Muscle layer of colon (tissue), 2 donors: ENCODE data around the gene CDH2.

ENCODE experiments used
- H3K27ac ChIP-seq: one replicate; pipeline ENCODE4 v1.7.0; 2013; ENCODE audit warnings: low read depth, mild to moderate bottlenecking, low read length, moderate library complexity
- H3K27me3 ChIP-seq, 2 donors: one replicate each; pipeline ENCODE4 v1.7.0; 2013; ENCODE audit warnings: low read length in 2 of 2, mild to moderate bottlenecking in 2 of 2; ENCODE audit not compliant: insufficient read depth in 2 of 2, control insufficient read depth in 1 of 2
- H3K36me3 ChIP-seq: one replicate; pipeline ENCODE4 v1.7.0; 2013; ENCODE audit warnings: mild to moderate bottlenecking, low read length; ENCODE audit not compliant: insufficient read depth
- H3K4me1 ChIP-seq: one replicate; pipeline ENCODE4 v1.7.0; 2013; ENCODE audit warnings: mild to moderate bottlenecking, low read length; ENCODE audit not compliant: insufficient read depth
- H3K4me3 ChIP-seq, 2 donors: one replicate each; pipeline ENCODE4 v1.7.0; 2013; ENCODE audit warnings: low read length in 2 of 2, low read depth in 1 of 2, mild to moderate bottlenecking in 1 of 2, moderate library complexity in 1 of 2
- H3K9ac ChIP-seq: one replicate; pipeline ENCODE4 v1.7.0; 2013; ENCODE audit warnings: low read length
- H3K9me3 ChIP-seq: one replicate; pipeline ENCODE4 v1.7.0; 2013; ENCODE audit warnings: mild to moderate bottlenecking, low read length
- donor health status: abdominal sarcoma.
- donor health status: Adenocarcinoma of cecum.

CDH2 gene

GRCh38 chr18:28059861-28060260, 117.1 kb downstream of the CDH2 start:
- H3K9me3 ChIP-seq, result no peaks in the 10 kb centered on the region
- H3K27ac ChIP-seq, result no peak overlapping the region
- H3K9ac ChIP-seq, result no peak overlapping the region
- H3K27me3 ChIP-seq, result no peaks in the 10 kb centered on the region
- H3K4me1 ChIP-seq, result no peaks in the 10 kb centered on the region
- H3K36me3 ChIP-seq, result no peaks in the 10 kb centered on the region
- H3K4me3 ChIP-seq, result no peak overlapping the region

GRCh38 chr18:28050545-28050944, 126.4 kb downstream of the CDH2 start:
- H3K4me3 ChIP-seq, result no peak overlapping the region
- no peak overlapping the region for H3K9ac ChIP-seq
- no peak overlapping the region for H3K27ac ChIP-seq
- H3K9me3 ChIP-seq, result no peaks in the 10 kb centered on the region
- H3K27me3 ChIP-seq, result no peaks in the 10 kb centered on the region
- H3K36me3 ChIP-seq, result no peaks in the 10 kb centered on the region
- H3K4me1 ChIP-seq, result no peaks in the 10 kb centered on the region

GRCh38 chr18:28048612-28049011, 128.3 kb downstream of the CDH2 start:
- Histone ChIP-seq H3K27ac (no peak overlapping the region), H3K4me1 (no peaks in the 10 kb centered on the region), H3K9ac (no peak overlapping the region), H3K4me3 (no peak overlapping the region), H3K36me3 (no peaks in the 10 kb centered on the region), H3K27me3 (no peaks in the 10 kb centered on the region), H3K9me3 (no peaks in the 10 kb centered on the region)

DNA sequence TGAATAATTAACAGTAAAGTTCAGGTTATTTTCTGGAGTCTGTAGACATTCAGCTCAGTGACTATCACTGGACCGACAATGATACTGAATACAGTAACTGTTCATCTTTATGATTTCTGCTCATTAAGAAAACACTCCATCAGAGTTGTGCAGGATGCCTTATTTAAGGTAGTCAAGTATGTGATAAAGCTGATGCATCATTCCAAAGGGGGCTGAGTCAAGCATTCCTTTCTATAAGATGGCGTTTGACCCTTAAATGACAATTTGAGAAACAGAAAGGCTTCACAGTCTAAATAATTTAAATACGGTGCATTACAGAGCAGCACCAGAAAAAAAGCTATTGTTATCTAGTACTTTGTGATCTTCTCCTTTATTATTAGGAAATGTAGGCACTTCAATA, 131.1 kb downstream of the CDH2 start:
- Histone ChIP-seq H3K27me3 (no peaks in the 10 kb centered on the region), H3K36me3 (no peaks in the 10 kb centered on the region), H3K9me3 (no peaks in the 10 kb centered on the region), H3K4me3 (no peak overlapping the region), H3K4me1 (no peaks in the 10 kb centered on the region), H3K9ac (no peak overlapping the region), H3K27ac (no peak overlapping the region)

- no peaks in the 10 kb centered on the region for H3K27me3 ChIP-seq
- H3K9ac ChIP-seq, result no peak overlapping the region
- H3K4me1 ChIP-seq, result no peaks in the 10 kb centered on the region
- no peaks in the 10 kb centered on the region for H3K9me3 ChIP-seq
- H3K4me3 ChIP-seq, result no peak overlapping the region
- no peak overlapping the region for H3K27ac ChIP-seq
- no peaks in the 10 kb centered on the region for H3K36me3 ChIP-seq
Measured at GRCh38 chr18:28045176-28045810, 131.6 kb downstream of the CDH2 start.

GRCh38 chr18:28044036-28044435, 132.9 kb downstream of the CDH2 start:
- Histone ChIP-seq H3K4me1 (no peaks in the 10 kb centered on the region), H3K4me3 (no peak overlapping the region), H3K27me3 (no peaks in the 10 kb centered on the region), H3K9ac (no peak overlapping the region), H3K36me3 (no peaks in the 10 kb centered on the region), H3K27ac (no peak overlapping the region), H3K9me3 (no peaks in the 10 kb centered on the region)

DNA sequence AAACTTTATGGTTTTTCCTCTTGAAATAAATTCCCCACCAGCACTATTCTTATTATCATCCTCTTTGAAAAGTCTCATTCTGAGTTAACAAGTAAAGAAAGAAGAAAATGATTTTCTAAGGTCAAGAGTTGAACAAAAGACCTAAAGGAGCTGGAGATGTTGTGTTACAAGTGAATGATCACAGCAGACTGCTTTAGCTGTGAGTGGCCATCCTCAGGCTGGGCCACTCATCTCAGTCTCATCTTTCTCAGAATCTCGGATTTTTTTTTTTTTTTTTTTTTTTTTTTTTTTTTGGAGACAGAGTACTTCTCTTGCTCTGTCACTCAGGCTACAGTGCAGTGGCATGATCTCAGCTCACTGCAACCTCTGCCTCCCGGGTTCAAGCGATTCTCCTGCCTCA, 133.3 kb downstream of the CDH2 start:
- H3K9me3 ChIP-seq, result no peaks in the 10 kb centered on the region
- no peak overlapping the region for H3K9ac ChIP-seq
- H3K27ac ChIP-seq, result no peak overlapping the region
- H3K4me1 ChIP-seq, result no peaks in the 10 kb centered on the region
- H3K27me3 ChIP-seq, result no peaks in the 10 kb centered on the region
- no peaks in the 10 kb centered on the region for H3K36me3 ChIP-seq
- H3K4me3 ChIP-seq, result no peak overlapping the region

GRCh38 chr18:28041366-28041765, 135.6 kb downstream of the CDH2 start:
- Histone ChIP-seq H3K27ac (no peak overlapping the region), H3K9ac (no peak overlapping the region), H3K9me3 (no peaks in the 10 kb centered on the region), H3K27me3 (no peaks in the 10 kb centered on the region), H3K36me3 (no peaks in the 10 kb centered on the region), H3K4me3 (no peak overlapping the region), H3K4me1 (no peaks in the 10 kb centered on the region)

GRCh38 chr18:28040716-28041115, 136.2 kb downstream of the CDH2 start:
- Histone ChIP-seq H3K27ac (no peak overlapping the region), H3K36me3 (no peaks in the 10 kb centered on the region), H3K9ac (no peak overlapping the region), H3K4me3 (no peak overlapping the region), H3K9me3 (no peaks in the 10 kb centered on the region), H3K4me1 (no peaks in the 10 kb centered on the region), H3K27me3 (no peaks in the 10 kb centered on the region)

DNA sequence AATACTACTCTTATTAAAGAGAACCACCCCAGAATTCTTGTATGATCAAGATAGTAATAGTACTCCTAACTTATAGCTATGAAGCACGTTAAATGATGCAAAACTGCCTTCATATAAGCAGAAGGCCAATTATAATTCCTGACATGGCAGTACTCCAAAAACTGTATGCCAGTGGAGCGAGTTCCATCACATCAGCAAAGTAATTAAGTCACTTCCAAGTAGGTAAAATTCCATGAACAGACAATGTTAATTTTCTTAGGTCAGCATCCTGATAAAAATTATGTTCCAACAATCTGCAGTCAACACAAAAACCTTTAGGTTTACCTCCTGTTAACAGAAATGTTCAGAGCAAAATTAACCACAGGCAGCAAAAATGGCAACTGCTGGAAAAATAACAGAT, 136.7 kb downstream of the CDH2 start:
- Histone ChIP-seq H3K4me3 (no peak overlapping the region), H3K27me3 (no peaks in the 10 kb centered on the region), H3K9ac (no peak overlapping the region), H3K36me3 (no peaks in the 10 kb centered on the region), H3K27ac (no peak overlapping the region), H3K4me1 (no peaks in the 10 kb centered on the region), H3K9me3 (no peaks in the 10 kb centered on the region)

DNA sequence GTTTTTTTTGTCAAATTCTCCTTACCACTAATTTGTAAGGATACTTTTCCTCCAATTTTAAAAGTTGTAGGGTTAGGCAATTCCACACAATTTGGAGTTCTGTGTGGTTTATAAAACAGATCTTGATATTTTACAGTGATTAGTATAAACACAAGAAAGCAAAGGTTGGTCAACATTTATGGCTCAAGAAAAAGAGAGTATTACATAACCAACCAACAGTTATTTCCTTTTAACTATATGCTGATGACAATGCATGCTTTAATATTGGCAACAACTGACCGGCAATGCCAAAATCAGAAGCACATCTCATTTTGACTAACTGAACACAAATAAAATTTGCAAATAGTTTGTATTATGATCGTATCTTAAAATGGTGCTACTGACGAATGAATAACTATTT, 137.2 kb downstream of the CDH2 start:
- H3K9ac ChIP-seq, result no peak overlapping the region
- H3K4me1 ChIP-seq, result no peaks in the 10 kb centered on the region
- H3K4me3 ChIP-seq, result no peak overlapping the region
- no peaks in the 10 kb centered on the region for H3K9me3 ChIP-seq
- H3K27ac ChIP-seq, result no peak overlapping the region
- no peaks in the 10 kb centered on the region for H3K36me3 ChIP-seq
- no peaks in the 10 kb centered on the region for H3K27me3 ChIP-seq

GRCh38 chr18:28039078-28039477, 137.9 kb downstream of the CDH2 start:
- Histone ChIP-seq H3K27me3 (no peaks in the 10 kb centered on the region), H3K4me1 (no peaks in the 10 kb centered on the region)

More at GRCh38 chr18:28039078-28039477, 137.9 kb downstream of the CDH2 start:
- Histone ChIP-seq H3K36me3 (no peaks in the 10 kb centered on the region), H3K4me3 (no peak overlapping the region), H3K9me3 (no peaks in the 10 kb centered on the region), H3K27ac (no peak overlapping the region), H3K9ac (no peak overlapping the region)
